T follicular helper cell (primary cell): ENCODE results near the gene RASL11B.

Source experiments
- DNase-seq: peaks from one replicate; pipeline ENCODE4 v3.0.0-alpha.2; 2020; ENCODE audit warnings: low read depth

Gene RASL11B

DNA sequence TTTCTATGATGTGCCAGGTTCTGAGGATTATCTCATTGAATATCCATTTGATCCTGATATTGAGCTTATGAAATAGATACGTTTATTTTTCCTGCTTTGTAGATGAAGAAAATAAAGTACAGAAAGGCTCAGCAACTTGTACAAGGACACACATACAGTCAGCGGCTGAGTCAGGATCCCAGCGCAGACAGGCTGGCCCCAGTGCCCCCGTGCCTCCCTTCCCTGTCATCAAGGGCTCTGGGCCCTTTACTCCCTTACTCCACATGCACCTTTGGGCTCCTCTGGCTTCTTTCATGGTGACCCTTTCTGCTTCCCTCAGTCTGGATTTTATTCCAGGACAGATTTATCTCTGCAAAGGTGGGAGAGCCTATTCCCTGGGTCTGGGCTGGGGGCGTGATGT lies 12.8 kb downstream of the RASL11B start:
- DNase-seq: no peak

DNA sequence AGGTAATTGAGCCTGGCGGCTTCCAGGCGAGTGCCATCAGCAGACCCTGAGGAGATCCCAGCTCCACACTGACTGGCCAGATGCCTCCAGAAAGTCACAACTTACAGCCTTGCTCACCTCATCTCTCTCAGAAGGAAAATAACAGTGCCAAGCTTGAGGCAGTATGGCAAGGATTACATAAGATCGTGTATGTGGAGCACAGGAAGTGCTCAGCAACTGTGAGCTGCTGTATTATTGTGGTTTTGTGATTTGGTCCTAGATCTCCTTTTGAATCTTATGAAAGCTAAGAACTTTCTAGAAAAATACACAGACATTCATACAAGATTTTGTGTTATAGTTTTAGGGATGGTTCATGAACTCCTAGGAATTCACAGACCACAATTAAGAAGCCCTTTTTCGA lies 14.0 kb downstream of the RASL11B start:
- DNase-seq: no peak

DNA sequence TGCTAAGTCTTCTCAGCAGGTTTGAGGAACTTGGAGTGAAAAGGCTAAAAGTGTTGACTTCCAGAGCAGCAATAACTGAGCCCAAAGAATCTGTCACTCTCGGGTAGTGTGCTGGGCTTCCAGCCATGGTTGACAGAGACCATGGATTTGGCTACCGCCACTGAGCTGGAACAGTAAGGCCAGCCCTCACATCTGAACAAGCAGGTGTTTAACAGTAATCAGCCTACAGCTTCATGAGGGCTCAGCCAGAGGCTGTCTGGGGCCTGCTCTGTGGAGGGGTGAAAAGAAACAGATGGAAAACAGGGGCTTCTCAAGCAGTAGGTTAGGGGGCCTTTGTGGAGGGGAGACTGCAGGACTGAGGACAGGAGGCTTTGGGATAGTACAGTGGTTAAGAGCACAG lies 14.9 kb downstream of the RASL11B start:
- DNase-seq: no peak

DNA sequence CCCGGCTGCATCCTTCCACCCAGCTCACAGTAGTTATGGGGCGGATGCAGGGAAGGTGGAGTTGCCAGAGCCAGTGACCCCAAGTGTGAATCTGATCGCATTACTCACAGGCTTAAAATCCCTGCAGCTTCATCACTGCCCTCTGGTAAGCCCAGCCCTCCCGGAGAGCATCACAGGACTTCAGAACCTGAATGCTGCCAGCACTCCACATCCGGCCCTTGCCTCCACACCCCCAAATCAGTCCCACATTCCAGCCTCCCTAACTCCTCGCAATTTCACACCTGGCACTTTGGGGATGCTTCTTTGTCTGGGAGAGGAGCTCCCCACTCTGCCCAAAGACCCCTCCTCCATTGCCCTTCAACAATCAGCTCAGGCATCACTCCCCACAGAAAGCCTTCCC lies 15.6 kb downstream of the RASL11B start:
- no peak for DNase-seq

DNA sequence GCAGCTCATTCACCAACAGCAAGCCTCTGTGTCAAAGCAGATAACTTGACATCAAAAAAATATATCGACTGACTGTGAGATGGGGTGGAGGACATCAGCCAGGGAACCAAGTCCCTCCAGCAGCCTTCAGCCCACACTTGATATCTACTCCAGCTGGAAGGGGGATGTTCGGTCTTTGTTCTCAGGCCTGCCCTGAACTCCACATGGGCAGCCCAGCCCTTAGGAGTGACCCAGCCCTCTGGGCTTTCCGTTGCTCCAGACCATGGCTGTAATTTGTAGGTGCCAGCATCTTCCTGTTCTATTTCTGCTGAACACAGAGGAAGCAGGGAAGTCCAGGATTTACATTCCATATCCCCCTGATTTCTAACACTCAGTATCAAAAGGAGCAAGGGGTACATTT lies 17.4 kb downstream of the RASL11B start:
- DNase-seq: no peak

DNA sequence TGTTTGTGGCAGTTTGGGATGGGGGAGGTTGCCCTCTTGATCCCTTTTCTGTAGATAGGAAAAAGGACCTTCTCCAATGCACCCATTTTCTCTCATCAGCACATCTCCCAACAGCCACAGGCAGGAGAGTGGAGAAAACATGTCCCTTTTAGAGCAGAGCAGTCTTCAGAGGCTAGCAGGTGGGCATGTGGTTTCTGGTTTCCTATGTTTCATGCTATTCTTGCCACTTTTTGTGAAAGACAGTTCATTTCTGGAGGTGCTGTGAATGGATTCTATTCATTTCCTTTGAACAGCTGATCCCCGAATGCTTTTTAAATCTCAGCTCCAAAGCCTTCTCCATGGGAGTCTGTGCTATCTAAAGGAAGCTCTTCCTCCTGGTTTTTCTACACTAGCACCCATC lies 18.9 kb downstream of the RASL11B start:
- DNase-seq: no peak

DNA sequence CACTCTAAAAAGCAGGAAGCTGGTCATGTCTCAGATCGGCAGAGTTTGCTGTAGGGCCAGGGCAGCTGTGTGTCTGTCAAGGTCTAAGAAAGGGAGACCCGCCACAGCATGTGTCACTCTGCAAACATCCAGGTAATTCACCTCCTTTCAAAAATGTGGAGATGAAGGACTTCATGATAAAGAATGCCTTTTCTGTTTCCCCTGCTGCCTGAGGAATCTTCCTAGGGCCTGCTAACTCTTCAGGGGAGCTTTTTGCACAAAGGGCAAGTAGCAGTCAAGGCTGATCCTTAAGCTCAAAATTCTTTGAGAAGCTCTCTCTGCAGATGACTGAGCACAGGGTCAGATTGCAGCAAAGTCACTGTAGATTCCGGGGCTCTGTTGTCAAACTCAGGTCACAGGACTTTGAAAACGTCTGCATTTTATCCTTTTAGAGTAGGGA lies 21.1 kb downstream of the RASL11B start:
- DNase-seq: no peak

DNA sequence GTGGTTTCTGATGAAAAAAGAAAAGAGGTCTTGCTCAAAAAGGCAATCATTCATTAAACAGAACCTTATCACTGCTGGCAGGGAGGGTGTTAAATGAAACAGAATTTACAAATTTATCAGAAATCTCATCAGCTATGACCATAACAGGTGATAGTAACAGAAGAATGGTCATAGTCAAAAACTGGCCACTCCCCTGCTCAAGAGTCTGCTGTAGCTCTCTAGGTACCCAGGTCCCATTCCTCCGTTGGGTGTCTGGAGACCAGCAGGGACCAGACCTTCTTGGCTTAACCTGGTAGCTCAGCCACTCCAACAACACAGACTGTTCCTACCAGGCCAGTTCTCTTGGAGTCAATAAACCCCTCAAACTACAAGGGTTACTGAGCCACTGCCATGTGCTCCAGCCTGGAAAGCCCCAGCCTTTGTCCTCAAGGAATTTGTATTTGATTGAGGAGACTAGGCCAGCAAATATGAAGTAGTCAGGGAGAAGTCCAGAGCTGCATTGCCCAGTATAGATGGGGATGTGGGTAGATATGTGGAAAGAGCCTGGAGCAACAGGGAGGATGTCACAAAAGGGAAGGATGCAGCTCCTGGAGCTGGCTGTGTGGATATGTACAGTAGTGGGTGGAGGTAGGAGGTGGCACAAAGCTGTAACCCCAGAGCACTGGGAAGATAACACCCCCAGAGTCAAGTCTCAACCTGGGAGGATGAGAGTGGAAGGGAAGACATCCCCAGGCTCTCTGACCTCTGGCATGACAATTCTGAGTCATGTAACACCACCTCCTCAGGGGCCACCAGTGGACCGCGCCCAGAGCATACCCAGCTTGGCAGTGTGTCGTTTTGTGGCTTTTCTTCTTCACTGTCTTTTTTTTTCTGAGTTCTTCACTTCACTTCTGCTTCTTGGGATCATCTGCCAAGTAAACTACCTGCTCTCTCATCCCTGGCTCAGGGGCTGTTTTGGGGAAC lies 21.9 kb downstream of the RASL11B start:
- DNase-seq: no peak

DNA sequence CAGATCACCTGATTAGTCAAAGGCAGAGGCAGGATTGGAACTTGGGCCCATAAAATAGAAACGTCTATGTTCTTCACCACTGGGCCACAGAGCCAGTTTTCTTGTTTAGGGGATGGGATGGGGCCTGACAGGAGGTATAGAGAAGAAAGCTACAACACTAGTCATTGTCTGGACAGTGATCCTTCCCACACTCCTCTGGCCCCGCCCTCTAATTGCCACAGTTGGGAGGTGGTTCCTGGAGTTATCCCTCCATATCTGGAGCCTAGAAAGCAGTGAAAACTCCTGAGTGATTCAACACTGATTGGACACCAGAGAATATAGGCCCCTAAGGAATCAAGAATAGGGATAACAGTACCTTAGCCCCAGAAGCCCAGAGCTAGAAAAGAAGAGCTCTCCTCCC lies 22.9 kb downstream of the RASL11B start:
- DNase-seq: no peak

DNA sequence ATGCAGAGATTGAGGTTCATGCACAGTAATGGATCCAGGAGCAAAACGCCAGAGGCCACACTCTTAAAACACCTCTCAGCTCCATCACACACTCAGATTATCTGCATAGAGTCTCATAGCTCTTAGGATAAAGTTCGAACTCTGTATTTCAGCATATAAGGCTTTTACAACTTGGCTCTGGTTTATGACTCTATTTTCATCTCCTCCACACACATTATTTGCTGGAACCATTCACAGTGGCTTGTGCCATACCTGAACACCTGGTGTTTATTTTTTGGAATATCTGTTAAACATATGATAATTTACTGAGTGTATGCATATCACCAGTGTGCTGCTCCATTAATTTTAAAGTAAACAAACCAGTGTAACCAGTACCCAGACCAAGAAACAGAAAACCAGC lies 27.2 kb downstream of the RASL11B start:
- DNase-seq: no peak

DNA sequence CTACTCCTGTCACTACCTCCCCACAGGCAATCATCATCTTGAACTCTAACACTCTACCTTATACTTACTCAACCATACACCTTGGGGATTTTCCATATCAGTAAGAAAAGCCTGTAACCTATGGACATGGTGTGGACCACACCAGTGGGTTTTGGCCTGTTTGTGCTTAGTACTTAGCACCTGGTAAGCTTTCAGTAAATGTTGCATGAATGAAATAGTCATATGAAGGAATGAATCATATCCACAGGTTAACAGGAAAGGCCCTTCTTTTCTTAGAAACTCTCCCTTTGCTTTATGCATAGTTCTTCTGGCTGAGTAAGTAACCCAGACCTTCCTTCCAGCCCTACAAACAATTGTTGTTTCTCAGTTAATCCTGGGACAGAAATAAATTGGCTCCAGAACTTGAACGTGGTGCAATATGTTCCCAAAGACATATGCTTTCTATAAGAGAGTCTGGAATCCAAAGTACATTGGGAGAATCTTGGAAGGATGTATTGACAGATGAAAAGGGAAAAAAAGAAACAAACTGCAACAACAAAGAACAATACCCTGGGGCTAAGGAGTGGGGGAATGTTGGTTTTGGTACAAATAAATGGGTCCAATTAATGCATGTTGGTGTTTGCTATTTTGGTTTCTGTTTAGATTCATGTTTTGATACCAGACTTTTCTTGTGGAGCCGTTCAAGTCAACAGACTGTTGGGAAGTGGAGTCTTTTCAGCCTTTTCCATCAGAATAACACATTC lies 27.8 kb downstream of the RASL11B start:
- no peak for DNase-seq

DNA sequence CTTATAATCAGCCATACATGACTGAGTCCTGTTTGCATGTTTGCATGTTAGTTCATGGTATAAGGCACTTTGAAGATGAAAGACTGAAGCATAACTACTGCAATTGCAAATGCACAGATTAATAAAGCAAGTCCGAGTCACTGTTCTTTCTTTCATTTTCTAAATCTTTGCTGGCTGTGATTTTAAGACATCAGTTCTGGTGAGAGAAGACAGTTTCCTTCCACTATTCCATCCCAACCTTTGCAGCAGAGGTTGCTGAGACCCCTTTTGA lies 28.3 kb downstream of the RASL11B start:
- no peak for DNase-seq

DNA sequence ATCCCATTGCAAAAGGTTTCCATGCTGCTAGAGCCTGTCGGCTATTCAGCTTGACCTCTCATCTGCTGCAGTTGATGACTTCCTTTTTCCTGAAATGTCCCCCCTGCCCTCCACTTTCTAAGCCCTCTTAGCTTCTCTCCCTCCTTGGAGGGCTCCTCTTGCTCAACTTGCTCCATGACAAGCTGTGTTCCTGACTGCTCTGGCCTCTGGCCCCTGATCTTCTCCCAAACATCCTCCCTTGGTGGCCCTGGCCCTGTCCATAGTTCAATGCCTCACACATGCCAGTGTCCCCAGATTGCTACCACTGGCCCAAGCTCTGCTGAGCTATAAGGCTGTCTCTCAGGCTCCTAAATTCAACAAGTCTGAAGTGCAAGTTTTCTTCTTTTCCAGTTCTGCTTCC lies 29.6 kb downstream of the RASL11B start:
- no peak for DNase-seq

DNA sequence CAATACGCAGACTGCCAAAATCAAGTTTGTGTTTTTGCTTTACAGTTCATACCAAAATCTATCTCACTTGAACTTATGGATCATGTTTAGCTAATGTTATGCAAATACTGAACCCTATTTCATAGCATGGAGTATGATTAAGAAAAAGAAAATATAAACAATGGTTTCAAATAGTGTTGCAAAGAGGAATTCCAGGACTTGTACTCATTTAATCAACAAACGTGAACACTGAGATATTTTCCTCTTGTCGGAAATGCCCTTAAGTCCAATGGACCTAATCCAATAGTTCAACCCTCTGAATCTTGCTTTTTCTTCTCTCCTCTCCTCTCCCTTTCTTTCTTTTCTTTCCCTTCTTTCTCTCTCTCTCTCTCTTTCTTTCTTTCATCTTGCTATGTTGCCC lies 30.8 kb downstream of the RASL11B start:
- DNase-seq: no peak

DNA sequence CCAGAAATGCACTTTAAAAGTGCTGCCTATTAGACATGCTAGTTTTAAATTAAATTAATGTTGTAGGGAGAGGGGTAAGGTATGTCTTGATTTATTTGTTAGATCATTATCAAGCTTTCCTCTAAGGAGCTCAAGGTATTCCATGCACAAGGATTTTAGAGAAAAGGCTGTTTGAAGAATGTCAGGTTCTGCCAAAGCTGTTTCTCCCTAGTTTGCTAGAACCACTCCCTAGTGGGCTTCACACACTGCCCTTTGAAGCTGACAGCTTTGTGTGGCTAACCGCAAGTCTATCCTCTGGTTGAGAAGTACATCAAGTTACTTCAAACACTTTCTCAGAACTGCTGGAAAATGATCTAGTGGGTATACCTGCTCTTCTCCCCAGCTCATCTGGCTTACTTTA lies 32.3 kb downstream of the RASL11B start:
- no peak for DNase-seq

DNA sequence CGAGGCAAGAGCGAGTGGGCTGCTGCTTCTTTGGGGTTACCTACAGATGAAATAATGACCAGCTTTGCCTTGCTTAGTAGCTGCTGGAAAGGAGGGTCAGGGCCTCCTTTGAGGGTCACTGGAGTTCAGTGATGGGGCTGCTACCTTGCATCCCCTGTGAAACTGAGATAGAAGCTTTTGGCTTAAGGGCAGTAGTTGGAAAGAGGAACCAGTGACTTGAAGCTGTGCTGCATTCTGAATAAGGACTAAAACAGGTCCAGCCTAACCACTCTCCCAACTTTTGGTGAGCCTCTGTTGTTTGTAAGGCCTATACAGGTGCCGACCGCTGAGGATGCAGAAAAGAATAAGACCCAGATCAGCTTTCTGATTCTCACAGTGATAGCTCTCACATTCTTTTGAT lies 41.2 kb downstream of the RASL11B start:
- DNase-seq: no peak

DNA sequence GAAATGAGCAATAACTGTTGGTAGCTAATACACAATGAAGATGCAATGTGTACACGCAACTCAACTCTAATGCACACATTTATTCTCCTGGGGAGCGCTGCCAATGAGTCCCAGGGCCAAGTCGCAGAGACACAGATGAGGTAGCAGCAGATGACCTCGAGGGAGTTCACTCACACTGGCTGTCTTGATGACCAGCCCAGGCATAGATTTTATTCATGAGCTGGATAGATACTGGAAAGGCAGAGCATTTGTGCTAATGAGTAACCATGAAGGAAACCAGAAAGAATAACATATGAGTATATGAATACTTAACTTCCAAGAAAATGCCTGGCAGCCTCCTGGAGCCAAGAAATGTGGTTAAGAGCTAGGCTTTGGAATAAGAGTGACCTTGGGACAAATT lies 42.3 kb downstream of the RASL11B start:
- DNase-seq: no peak

DNA sequence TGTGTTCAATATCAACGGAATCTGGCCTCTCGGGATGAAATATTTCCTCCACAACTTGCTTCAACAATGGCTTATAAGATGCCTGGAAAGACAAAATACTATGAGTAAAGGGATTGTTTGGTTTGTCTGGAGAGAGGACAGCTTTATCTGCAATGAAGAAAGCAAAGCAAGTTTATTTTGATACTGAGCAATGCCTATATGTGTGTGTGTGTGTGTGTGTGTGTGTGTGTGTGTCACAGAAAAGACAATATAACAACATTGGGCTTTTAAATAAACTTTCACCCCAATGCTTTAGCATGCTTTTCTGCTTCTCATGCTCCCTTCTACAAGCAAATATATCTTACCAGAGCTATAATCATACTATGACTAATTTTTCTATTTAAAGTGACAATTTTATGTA lies 45.4 kb downstream of the RASL11B start:
- no peak for DNase-seq

DNA sequence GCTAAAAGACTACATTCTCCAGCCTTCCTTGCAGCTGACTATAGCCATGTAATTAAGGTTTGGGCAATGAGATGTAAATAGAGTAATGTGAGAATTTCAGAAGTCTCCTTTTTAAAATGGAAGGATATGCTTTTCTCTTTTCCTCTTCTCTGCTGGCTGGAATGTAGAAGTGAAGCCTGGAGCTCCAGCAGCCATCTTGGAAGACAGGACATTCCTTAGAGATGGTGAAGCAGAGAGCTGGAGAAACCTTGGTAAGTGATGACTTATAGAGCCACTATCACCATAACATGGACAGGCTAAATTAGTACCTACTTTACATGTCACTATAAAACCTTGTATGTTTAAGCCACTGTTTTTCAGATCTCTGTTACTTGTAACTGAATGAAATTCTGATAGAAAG lies 48.0 kb downstream of the RASL11B start:
- DNase-seq: no peak

DNA sequence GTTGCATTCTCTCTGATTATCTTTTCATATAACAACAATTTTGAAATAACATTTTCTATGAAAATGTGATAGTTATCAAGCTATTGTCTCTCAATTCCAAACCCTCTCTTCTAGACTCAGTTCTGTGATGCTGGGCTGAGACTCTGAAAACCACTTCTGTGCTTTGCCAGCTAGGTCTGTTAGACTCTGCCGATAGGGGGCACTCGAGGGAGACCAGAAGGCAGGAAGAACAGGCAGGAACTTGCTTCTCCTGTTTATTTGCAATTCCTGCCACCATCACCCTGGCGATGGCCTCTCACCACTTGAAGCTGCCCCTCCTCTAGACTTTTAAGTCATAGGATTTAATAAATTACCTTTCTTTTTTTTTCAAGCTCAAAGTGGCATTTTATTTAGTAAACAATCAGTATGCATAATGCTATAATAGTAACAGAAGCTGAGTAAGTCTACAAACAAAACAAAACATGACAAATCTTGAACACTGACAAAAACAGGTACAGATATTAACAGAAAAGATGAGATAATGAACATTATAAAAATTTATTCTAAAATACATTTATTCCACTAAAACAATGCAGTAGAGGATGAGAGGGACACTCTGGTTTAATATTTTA lies 49.7 kb downstream of the RASL11B start:
- peak; percentile 49 for DNase-seq

DNA sequence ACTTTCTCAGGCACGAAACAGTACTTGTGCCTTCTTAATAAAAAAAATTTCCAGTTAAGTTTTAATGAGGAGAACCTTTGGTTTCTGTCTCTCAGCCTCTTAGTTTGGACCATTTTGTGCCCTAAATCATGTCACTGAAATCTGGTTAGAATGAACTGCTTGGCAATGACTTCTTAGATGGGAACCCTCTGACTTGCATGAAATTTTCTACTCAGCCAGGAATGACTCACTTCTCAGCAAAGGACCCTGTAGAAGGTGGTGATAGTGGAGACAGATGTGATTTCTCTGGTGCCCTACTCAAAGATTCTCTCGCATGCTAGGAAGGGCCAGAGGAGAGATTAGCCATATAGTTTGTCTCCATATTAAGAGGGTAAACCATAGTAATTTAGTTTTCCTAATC lies 50.5 kb downstream of the RASL11B start:
- DNase-seq: no peak

DNA sequence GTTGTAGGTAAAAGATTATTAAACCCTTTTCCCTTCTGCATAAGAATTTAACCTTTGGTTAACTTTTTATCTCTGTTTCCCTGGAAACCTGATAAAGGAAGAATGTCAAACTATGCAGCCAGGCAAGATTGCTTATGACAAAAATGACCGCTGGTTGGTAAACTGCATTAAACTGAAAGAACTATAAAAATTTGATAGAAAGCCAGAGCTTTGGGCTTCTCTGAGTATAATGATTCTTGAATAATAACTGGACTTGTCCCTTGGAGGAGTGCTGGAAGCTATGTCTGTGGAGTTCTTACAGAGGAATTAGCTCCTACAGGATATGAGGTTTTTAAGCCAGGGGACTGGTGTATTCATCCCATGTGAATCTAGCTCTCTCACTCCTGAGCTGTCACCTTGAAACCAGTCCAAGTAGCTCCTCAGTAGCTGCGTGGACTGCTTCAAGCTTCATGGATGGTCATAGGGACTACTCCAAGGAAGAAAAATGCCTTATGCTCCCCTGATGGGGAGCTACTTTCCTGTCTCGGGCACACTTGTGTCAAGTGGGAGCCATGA lies 52.0 kb downstream of the RASL11B start:
- no peak for DNase-seq

DNA sequence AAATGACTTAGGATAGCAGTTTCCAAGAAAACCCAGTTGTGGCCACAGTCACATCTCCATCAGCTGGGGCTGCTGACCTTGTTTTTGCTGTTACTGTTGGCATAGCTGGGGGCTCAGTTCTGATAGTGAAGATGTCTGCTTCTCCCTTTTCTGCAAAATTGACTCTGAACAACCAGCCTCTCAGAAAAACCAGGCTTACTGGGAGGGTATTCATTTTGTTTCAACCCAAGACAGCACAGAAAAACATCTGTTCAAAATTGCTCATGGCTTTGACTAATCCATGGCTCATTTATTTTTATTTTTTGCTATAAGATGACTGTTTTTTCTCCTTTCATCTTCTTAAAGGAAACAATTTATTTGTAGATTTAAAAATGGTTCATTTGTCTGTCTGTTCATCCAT lies 53.1 kb downstream of the RASL11B start:
- no peak for DNase-seq
